Neural progenitor cell (in vitro differentiated cells): ENCODE measurements around the gene PRR15L. TPM values are rescaled to one million over a fixed set of nuclear protein-coding genes. Genes with fewer than 3 reads are reported as not detected.

Experiments
- DNase-seq: peaks from one replicate; pipeline ENCODE4 v3.0.0-alpha.2; 2016; ENCODE audit warnings: low spot score
- H2AFZ ChIP-seq: fragments of 200-600 bp; sonication (generic); replicated peaks from 2 replicates; pipeline ENCODE4 v1.6.1; 2016; ENCODE audit warnings: antibody characterized with exemption
- H3F3A ChIP-seq: fragments of 200-600 bp; sonication (generic); 2 replicates; pipeline ENCODE4 v1.6.1; 2016; ENCODE audit warnings: antibody characterized with exemption, low read depth
- H3K27ac ChIP-seq: fragments of 200-600 bp; sonication (generic); 2 replicates; pipeline ENCODE4 v1.5.1; 2016; ENCODE audit warnings: mild to moderate bottlenecking
- H3K27me3 ChIP-seq: fragments of 200-600 bp; sonication (generic); 2 replicates; pipeline ENCODE4 v1.6.1; 2016; ENCODE audit warnings: mild to moderate bottlenecking, moderate library complexity
- H3K36me3 ChIP-seq: fragments of 200-600 bp; sonication (generic); 2 replicates; pipeline ENCODE4 v1.5.1; 2016
- H3K4me1 ChIP-seq: fragments of 200-600 bp; sonication (generic); 2 replicates; pipeline ENCODE4 v1.6.1; 2016; ENCODE audit warnings: mixed run types
- H3K4me2 ChIP-seq: fragments of 200-600 bp; sonication (generic); 2 replicates; pipeline ENCODE4 v1.6.1; 2016
- H3K4me3 ChIP-seq: fragments of 200-600 bp; sonication (generic); 2 replicates; pipeline ENCODE4 v1.5.1; 2016
- H3K79me2 ChIP-seq: fragments of 200-600 bp; sonication (generic); 2 replicates; pipeline ENCODE4 v1.6.1; 2016; ENCODE audit warnings: low read depth
- H3K9ac ChIP-seq: fragments of 200-600 bp; sonication (generic); 2 replicates; pipeline ENCODE4 v1.6.1; 2016
- H3K9me3 ChIP-seq: fragments of 200-600 bp; sonication (generic); 2 replicates; pipeline ENCODE4 v1.5.1; 2016; ENCODE audit warnings: low read depth
- H4K20me1 ChIP-seq: fragments of 200-600 bp; sonication (generic); 2 replicates; pipeline ENCODE4 v1.6.1; 2016; ENCODE audit warnings: low read depth
- H3K27ac Mint-ChIP-seq: 3 replicates; pipeline ENCODE4 v1.8.0; 2021; ENCODE audit warnings: mixed read lengths
- H3K27me3 Mint-ChIP-seq: 2 replicates; pipeline ENCODE4 v1.8.0; 2022; ENCODE audit warnings: low read depth, mild to moderate bottlenecking, inconsistent platforms, moderate library complexity, mixed read lengths; ENCODE audit not compliant: insufficient read depth
- H3K36me3 Mint-ChIP-seq: 3 replicates; pipeline ENCODE4 v1.8.0; 2021; ENCODE audit warnings: mixed read lengths
- H3K4me1 Mint-ChIP-seq: 3 replicates; pipeline ENCODE4 v1.8.0; 2021; ENCODE audit warnings: mixed read lengths
- H3K4me3 Mint-ChIP-seq: 3 replicates; pipeline ENCODE4 v1.8.0; 2021; ENCODE audit warnings: mild to moderate bottlenecking, moderate library complexity, mixed read lengths
- H3K9me3 Mint-ChIP-seq: 3 replicates; pipeline ENCODE4 v1.8.0; 2020; ENCODE audit warnings: mixed read lengths
- EZH2 ChIP-seq: fragments of 200-600 bp; sonication (generic); IDR thresholded peaks from 2 replicates; pipeline ENCODE4 v1.6.1; 2017; ENCODE audit warnings: antibody characterized with exemption, mild to moderate bottlenecking, moderate library complexity
- EZH2phosphoT487 ChIP-seq: fragments of 200-600 bp; sonication (generic); IDR thresholded peaks from 2 replicates; pipeline ENCODE4 v1.6.1; 2017; ENCODE audit warnings: antibody characterized with exemption
- total RNA-seq: library from RNA; depleted of rRNA; stranded (reverse); fragments of >200 nt; gene quantifications from 2 replicates; pipeline ENCODE4 v1.2.3, GENCODE V29; 2015; ENCODE audit warnings: low replicate concordance
- TF ChIP-seq, protein P1 (sequence below): fragments of 200-600 bp; sonication (generic); IDR thresholded peaks from 2 replicates; pipeline ENCODE4 v1.5.1; 2017; ENCODE audit warnings: antibody characterized with exemption, mild to moderate bottlenecking

PRR15L gene
- total RNA-seq, 1 donor from 2014 or later: not detected

DNA sequence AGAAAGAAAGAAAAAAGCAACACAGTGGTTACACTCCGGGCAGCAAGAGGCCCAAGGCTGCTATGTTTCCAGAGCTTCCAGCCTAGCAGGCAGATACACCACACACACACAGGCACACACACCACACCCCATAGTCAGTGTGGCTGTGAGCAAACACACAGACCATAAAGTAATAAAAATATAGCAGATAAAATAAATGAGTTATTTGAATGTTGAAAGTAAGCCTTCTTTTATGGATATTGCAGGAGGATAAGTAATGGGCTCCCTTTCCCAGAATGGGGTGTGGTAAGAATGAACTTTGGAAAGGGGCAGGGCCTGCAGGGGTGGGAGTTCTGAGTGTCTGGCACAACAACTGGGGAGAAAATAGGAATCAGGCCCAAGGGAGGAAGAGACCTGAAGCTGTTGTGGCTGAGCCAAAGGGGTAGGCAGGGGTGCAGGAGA is 8.4 kb upstream of the PRR15L start:
- no peaks in the 10 kb centered on the region for H4K20me1 ChIP-seq
- H3K4me3 ChIP-seq: no peak overlapping the region
- H3K27me3 Mint-ChIP-seq: peaks cover 4% of the 10 kb centered on the region
- H3K4me1 Mint-ChIP-seq: peaks cover 10% of the 10 kb centered on the region
- peaks cover 5% of the 10 kb centered on the region for H3K4me1 ChIP-seq
- no peaks in the 10 kb centered on the region for H3K36me3 ChIP-seq
- H3K4me2 ChIP-seq: no peak overlapping the region
- H3K27ac Mint-ChIP-seq: no peak overlapping the region
- H3F3A ChIP-seq: no peaks in the 10 kb centered on the region
- H3K27ac ChIP-seq: no peak overlapping the region
- no peak for DNase-seq
- peak overlapping the region; percentile 28 for H3K4me3 Mint-ChIP-seq
- H3K9me3 Mint-ChIP-seq: no peaks in the 10 kb centered on the region
- H3K9me3 ChIP-seq: no peaks in the 10 kb centered on the region
- H3K36me3 Mint-ChIP-seq: no peaks in the 10 kb centered on the region
- no peak overlapping the region for H3K9ac ChIP-seq
- TF ChIP-seq, protein P1, sequence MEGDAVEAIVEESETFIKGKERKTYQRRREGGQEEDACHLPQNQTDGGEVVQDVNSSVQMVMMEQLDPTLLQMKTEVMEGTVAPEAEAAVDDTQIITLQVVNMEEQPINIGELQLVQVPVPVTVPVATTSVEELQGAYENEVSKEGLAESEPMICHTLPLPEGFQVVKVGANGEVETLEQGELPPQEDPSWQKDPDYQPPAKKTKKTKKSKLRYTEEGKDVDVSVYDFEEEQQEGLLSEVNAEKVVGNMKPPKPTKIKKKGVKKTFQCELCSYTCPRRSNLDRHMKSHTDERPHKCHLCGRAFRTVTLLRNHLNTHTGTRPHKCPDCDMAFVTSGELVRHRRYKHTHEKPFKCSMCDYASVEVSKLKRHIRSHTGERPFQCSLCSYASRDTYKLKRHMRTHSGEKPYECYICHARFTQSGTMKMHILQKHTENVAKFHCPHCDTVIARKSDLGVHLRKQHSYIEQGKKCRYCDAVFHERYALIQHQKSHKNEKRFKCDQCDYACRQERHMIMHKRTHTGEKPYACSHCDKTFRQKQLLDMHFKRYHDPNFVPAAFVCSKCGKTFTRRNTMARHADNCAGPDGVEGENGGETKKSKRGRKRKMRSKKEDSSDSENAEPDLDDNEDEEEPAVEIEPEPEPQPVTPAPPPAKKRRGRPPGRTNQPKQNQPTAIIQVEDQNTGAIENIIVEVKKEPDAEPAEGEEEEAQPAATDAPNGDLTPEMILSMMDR: no peak
- TF ChIP-seq EZH2phosphoT487: no peak
- TF ChIP-seq EZH2: no peak
- no peak overlapping the region for H2AFZ ChIP-seq
- H3K27me3 ChIP-seq: no peaks in the 10 kb centered on the region
- H3K79me2 ChIP-seq: no peaks in the 10 kb centered on the region

DNA sequence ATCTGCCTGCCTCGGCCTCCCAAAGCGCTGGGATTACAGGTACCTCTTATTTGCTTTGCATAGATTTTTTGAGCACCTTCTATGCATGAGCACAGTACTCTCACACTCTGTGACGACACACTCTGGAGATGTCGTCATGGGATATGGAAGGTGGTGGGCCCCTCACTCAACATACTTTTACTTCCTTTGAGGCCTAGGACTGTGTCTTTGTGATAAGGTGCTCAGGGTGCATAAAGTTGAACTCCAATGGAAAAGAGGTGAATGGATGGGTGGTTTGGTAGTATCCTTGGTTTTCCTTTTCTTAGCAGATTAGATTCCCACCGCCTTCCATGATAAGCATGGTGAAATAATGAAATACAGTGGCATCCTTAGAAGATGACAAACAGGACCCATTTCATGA is 7.2 kb upstream of the PRR15L start:
- peaks cover 4% of the 10 kb centered on the region for H3K27me3 Mint-ChIP-seq
- H3K4me3 Mint-ChIP-seq: no peak overlapping the region
- H3K4me2 ChIP-seq: no peak overlapping the region
- no peaks in the 10 kb centered on the region for H3F3A ChIP-seq
- no peak overlapping the region for H2AFZ ChIP-seq
- H3K9ac ChIP-seq: no peak overlapping the region
- peaks cover 3% of the 10 kb centered on the region for H3K4me1 Mint-ChIP-seq
- no peaks in the 10 kb centered on the region for H3K9me3 Mint-ChIP-seq
- no peaks in the 10 kb centered on the region for H3K9me3 ChIP-seq
- DNase-seq: no peak
- no peaks in the 10 kb centered on the region for H3K79me2 ChIP-seq
- no peaks in the 10 kb centered on the region for H4K20me1 ChIP-seq
- H3K36me3 Mint-ChIP-seq: no peaks in the 10 kb centered on the region
- H3K27ac Mint-ChIP-seq: no peak overlapping the region
- H3K36me3 ChIP-seq: no peaks in the 10 kb centered on the region
- no peak overlapping the region for H3K4me3 ChIP-seq
- no peaks in the 10 kb centered on the region for H3K27me3 ChIP-seq
- no peak overlapping the region for H3K27ac ChIP-seq
- H3K4me1 ChIP-seq: no peaks in the 10 kb centered on the region
- TF ChIP-seq EZH2 (no peak), EZH2phosphoT487 (no peak)
- TF ChIP-seq, protein P1: no peak

DNA sequence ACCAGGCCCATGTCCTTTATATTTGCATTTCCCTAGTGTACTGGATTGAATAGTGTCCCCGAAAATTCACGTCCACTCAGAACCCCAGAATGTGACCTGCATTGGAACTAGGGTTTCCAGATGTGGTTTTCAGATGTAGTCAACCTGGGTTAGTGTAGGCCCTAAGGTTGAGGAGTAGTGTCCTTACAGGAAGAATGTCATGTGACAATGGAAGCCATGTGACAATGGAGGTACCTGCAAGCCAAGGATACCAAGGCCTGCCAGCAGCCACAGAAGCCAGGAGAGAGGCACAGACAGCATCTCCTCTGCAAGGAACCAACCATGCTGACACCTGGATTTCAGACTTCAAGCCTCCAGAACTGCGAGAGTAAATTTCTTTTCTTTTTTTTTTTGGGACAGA is 5.2 kb upstream of the PRR15L start:
- Mint-ChIP-seq H3K36me3 (no peaks in the 10 kb centered on the region), H3K4me1 (no peaks in the 10 kb centered on the region), H3K4me3 (no peak overlapping the region), H3K27ac (no peak overlapping the region), H3K27me3 (peaks cover 6% of the 10 kb centered on the region), H3K9me3 (no peaks in the 10 kb centered on the region)
- no peaks in the 10 kb centered on the region for H3F3A ChIP-seq
- H4K20me1 ChIP-seq: no peaks in the 10 kb centered on the region
- H2AFZ ChIP-seq: no peak overlapping the region
- peaks cover 6% of the 10 kb centered on the region for H3K27me3 ChIP-seq
- no peaks in the 10 kb centered on the region for H3K9me3 ChIP-seq
- no peaks in the 10 kb centered on the region for H3K36me3 ChIP-seq
- peaks cover 1% of the 10 kb centered on the region for H3K4me1 ChIP-seq
- no peak overlapping the region for H3K4me2 ChIP-seq
- no peak for DNase-seq
- H3K4me3 ChIP-seq: no peak overlapping the region
- H3K9ac ChIP-seq: no peak overlapping the region
- TF ChIP-seq EZH2 (no peak), EZH2phosphoT487 (no peak)
- TF ChIP-seq, protein P1: no peak
- no peaks in the 10 kb centered on the region for H3K79me2 ChIP-seq
- H3K27ac ChIP-seq: no peak overlapping the region

DNA sequence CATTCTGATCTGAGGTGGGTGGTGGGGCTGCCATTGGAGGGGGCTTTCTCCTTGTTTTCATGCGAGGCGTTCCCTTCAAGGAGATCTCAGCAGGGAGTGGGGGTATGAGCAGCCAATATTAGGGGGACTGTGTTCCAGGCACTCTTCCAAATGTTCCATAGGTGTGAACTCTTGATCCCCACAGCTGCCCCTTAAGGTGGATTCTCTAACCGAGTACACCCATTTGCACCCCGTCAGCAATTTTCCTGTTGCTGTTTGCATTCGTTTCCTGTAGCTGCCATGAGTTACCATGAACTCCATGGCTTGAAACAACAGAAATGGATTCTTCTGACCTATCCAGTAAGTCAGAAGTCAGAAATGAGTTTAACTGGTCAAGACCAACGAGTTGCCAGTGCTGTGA is 3.7 kb upstream of the PRR15L start:
- Mint-ChIP-seq H3K4me3 (no peak overlapping the region), H3K27ac (no peak overlapping the region), H3K36me3 (no peaks in the 10 kb centered on the region), H3K4me1 (no peaks in the 10 kb centered on the region), H3K27me3 (peaks cover 8% of the 10 kb centered on the region), H3K9me3 (no peaks in the 10 kb centered on the region)
- Histone ChIP-seq H3K9me3 (no peaks in the 10 kb centered on the region), H3K27ac (no peak overlapping the region), H3K4me1 (peaks cover 12% of the 10 kb centered on the region), H3K4me3 (no peak overlapping the region), H2AFZ (no peak overlapping the region), H4K20me1 (no peaks in the 10 kb centered on the region), H3F3A (no peaks in the 10 kb centered on the region), H3K79me2 (no peaks in the 10 kb centered on the region), H3K27me3 (peaks cover 6% of the 10 kb centered on the region), H3K4me2 (no peak overlapping the region), H3K36me3 (no peaks in the 10 kb centered on the region), H3K9ac (no peak overlapping the region)
- no peak for DNase-seq
- TF ChIP-seq EZH2phosphoT487 (no peak), EZH2 (no peak)
- TF ChIP-seq, protein P1: no peak
